MM.1S (cell line): ENCODE measurements around the gene XCR1.

ENCODE experiments used
- DNase-seq: peaks from one replicate; pipeline ENCODE4 v3.0.0-alpha.2; 2015
- H2AFZ ChIP-seq: fragments of 300-600 bp; sonication (generic); 2 replicates; pipeline ENCODE4 v1.6.0; 2016; ENCODE audit warnings: antibody characterized with exemption, low read length
- H3F3A ChIP-seq: fragments of 300-600 bp; sonication (generic); 2 replicates; pipeline ENCODE4 v1.6.1; 2016; ENCODE audit warnings: mild to moderate bottlenecking, antibody characterized with exemption, low read length, moderate library complexity, mixed read lengths; ENCODE audit not compliant: insufficient read depth
- H3K27ac ChIP-seq: fragments of 300-600 bp; sonication (generic); 2 replicates; pipeline ENCODE4 v1.5.1; 2016; ENCODE audit warnings: mild to moderate bottlenecking, low read length
- H3K27me3 ChIP-seq: fragments of 300-600 bp; sonication (generic); replicated peaks from 2 replicates; pipeline ENCODE4 v1.6.0; 2016; ENCODE audit warnings: low read length; ENCODE audit not compliant: insufficient read depth
- H3K36me3 ChIP-seq: fragments of 300-600 bp; sonication (generic); replicated peaks from 2 replicates; pipeline ENCODE4 v1.6.1; 2016; ENCODE audit warnings: mild to moderate bottlenecking, low read length, mixed read lengths; ENCODE audit not compliant: insufficient read depth
- H3K4me1 ChIP-seq: fragments of 300-600 bp; sonication (generic); 2 replicates; pipeline ENCODE4 v1.6.1; 2016; ENCODE audit warnings: low read length, mixed read lengths
- H3K4me2 ChIP-seq: fragments of 300-600 bp; sonication (generic); 2 replicates; pipeline ENCODE4 v1.6.0; 2016; ENCODE audit warnings: low read depth, low read length
- H3K4me3 ChIP-seq: fragments of 300-600 bp; sonication (generic); 2 replicates; pipeline ENCODE4 v1.5.1; 2016; ENCODE audit warnings: low read length, mixed read lengths
- H3K79me2 ChIP-seq: fragments of 300-600 bp; sonication (generic); 2 replicates; pipeline ENCODE4 v1.6.1; 2016; ENCODE audit warnings: mixed run types, low read length, mixed read lengths
- H3K9ac ChIP-seq: fragments of 300-600 bp; sonication (generic); 2 replicates; pipeline ENCODE4 v1.6.1; 2016; ENCODE audit warnings: low read length, mixed read lengths
- H3K9me2 ChIP-seq: fragments of 300-600 bp; sonication (generic); replicated peaks from 2 replicates; pipeline ENCODE4 v1.6.1; 2016; ENCODE audit warnings: mild to moderate bottlenecking, low read length, mixed read lengths; ENCODE audit not compliant: insufficient read depth
- H3K9me3 ChIP-seq: fragments of 300-600 bp; sonication (generic); replicated peaks from 2 replicates; pipeline ENCODE4 v1.6.1; 2016; ENCODE audit warnings: mild to moderate bottlenecking, low read length, mixed read lengths; ENCODE audit not compliant: insufficient read depth
- H4K20me1 ChIP-seq: fragments of 300-600 bp; sonication (generic); 2 replicates; pipeline ENCODE4 v1.6.1; 2016; ENCODE audit warnings: mild to moderate bottlenecking, low read length, moderate library complexity, mixed read lengths; ENCODE audit not compliant: insufficient read depth
- EZH2 ChIP-seq: fragments of 300-600 bp; sonication (generic); optimal IDR thresholded peaks from 2 replicates; pipeline ENCODE3; 2017; ENCODE audit warnings: low read depth, mild to moderate bottlenecking, antibody characterized with exemption, low read length, mixed read lengths
- EZH2phosphoT487 ChIP-seq: fragments of 300-600 bp; sonication (generic); IDR thresholded peaks from 2 replicates; pipeline ENCODE4 v1.6.1; 2018; ENCODE audit warnings: antibody characterized with exemption, low read length
- TF ChIP-seq, protein P1 (sequence below): fragments of 300-600 bp; sonication (generic); IDR thresholded peaks from 2 replicates; pipeline ENCODE4 v1.5.1; 2016; ENCODE audit warnings: antibody characterized with exemption, low read length, mixed read lengths

Gene XCR1

DNA sequence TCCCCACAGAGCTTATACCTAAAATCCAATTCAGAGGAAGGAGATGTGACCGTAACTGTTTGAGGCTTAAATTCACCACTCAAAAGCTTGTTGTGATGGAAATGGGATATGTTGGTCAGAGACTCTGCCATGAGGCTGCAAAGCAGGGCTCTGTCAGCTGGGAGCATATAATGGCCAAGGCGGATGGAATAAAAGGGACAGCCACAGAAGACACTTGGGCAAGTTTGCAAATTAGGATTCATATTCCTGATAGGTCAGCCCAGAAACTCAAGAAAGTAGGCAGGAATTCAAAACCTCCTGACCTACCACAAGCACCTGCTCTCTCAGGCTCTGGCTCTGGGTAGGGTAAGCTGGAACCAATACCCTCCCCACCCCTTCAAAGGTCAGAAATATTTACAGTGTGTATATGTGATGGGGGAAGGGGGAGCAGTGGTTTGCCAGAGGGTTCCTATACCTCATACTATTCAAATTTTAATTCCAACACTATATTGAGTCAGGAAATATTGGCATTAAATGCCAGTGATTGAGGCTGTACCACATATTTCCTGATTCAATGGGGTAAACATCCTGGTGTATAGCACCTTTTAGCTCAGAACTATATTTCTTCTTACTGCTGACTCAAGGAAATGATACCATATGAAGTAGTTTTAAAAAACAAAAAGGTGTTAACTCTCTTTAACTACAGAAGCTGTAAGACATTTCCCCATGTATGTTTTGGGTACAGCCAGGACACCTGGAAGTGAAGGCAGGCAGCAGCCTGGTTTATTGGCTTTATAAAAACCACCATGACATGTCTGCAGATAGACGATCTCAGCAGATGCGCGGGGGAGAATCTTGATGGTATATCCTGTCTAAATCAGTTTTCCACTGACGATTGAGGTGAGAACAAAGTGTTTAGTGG lies 50.8 kb downstream of the XCR1 start:
- Histone ChIP-seq H3K27ac (no peak overlapping the region), H4K20me1 (no peaks in the 10 kb centered on the region), H3K27me3 (no peaks in the 10 kb centered on the region), H3K4me3 (no peak overlapping the region), H3F3A (peaks cover 40% of the 10 kb centered on the region), H3K9ac (no peak overlapping the region), H2AFZ (no peak overlapping the region), H3K36me3 (no peaks in the 10 kb centered on the region), H3K4me1 (peaks cover 65% of the 10 kb centered on the region), H3K9me2 (no peaks in the 10 kb centered on the region), H3K4me2 (no peak overlapping the region), H3K79me2 (no peaks in the 10 kb centered on the region), H3K9me3 (no peaks in the 10 kb centered on the region)
- TF ChIP-seq EZH2, result no peak
- TF ChIP-seq, protein P1, sequence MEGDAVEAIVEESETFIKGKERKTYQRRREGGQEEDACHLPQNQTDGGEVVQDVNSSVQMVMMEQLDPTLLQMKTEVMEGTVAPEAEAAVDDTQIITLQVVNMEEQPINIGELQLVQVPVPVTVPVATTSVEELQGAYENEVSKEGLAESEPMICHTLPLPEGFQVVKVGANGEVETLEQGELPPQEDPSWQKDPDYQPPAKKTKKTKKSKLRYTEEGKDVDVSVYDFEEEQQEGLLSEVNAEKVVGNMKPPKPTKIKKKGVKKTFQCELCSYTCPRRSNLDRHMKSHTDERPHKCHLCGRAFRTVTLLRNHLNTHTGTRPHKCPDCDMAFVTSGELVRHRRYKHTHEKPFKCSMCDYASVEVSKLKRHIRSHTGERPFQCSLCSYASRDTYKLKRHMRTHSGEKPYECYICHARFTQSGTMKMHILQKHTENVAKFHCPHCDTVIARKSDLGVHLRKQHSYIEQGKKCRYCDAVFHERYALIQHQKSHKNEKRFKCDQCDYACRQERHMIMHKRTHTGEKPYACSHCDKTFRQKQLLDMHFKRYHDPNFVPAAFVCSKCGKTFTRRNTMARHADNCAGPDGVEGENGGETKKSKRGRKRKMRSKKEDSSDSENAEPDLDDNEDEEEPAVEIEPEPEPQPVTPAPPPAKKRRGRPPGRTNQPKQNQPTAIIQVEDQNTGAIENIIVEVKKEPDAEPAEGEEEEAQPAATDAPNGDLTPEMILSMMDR, result no peak
- TF ChIP-seq EZH2phosphoT487, result no peak
- no peak for DNase-seq

DNA sequence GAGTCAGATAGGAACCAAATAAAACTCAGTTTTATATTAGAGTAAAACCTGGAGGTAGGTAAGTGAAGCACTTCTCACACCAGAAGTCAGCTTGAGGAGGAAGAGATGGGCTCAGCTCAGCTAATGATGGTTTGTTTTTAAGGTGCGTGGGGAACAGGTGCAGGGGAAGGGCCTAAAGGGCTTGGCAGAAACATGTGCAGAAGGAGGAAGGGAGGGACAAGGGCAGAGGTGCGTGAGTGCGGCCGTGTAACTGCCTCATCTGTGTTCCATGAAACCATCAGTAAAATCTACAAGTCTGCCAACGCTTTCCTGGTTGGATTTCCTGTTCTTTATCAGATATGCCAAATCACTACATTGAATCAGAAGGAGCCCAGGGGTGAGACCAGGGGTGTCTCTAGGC lies 51.6 kb downstream of the XCR1 start:
- Histone ChIP-seq H3K9me2 (no peaks in the 10 kb centered on the region), H3K4me2 (no peak overlapping the region), H3K4me1 (peaks cover 60% of the 10 kb centered on the region), H2AFZ (no peak overlapping the region), H3F3A (peaks cover 40% of the 10 kb centered on the region), H4K20me1 (no peaks in the 10 kb centered on the region), H3K79me2 (no peaks in the 10 kb centered on the region), H3K27me3 (no peaks in the 10 kb centered on the region), H3K4me3 (no peak overlapping the region), H3K9me3 (no peaks in the 10 kb centered on the region), H3K36me3 (no peaks in the 10 kb centered on the region), H3K9ac (no peak overlapping the region), H3K27ac (no peak overlapping the region)
- no peak for DNase-seq
- no peak for TF ChIP-seq EZH2
- TF ChIP-seq, protein P1, result no peak
- no peak for TF ChIP-seq EZH2phosphoT487

DNA sequence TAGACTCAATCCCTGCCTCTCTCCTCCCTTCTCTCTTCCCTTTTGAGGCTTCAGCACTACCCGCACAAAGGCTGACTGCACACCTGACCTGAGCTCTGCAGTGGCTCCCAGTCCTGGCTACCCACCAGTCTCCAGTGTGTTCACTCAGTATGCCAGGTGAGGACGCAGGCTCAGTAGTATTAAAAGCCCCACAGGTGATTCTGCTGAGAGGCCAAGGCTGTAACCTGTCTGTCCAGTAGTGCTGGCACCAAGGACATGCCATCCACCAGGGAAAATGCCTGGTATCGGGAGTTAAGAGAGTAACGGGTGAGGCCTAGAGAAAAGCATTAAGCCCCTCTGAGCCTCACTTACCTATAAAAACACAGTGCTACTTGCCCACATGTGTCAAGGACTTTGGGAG lies 52.6 kb downstream of the XCR1 start:
- DNase-seq, result no peak
- no peaks in the 10 kb centered on the region for H3K27me3 ChIP-seq
- no peak overlapping the region for H3K4me2 ChIP-seq
- H3K9me2 ChIP-seq, result no peaks in the 10 kb centered on the region
- no peak overlapping the region for H3K27ac ChIP-seq
- H2AFZ ChIP-seq, result no peak overlapping the region
- no peak overlapping the region for H3K9ac ChIP-seq
- peaks cover 58% of the 10 kb centered on the region for H3K4me1 ChIP-seq
- H3K36me3 ChIP-seq, result no peaks in the 10 kb centered on the region
- TF ChIP-seq, protein P1, result no peak
- no peak for TF ChIP-seq EZH2
- TF ChIP-seq EZH2phosphoT487, result no peak
- no peaks in the 10 kb centered on the region for H4K20me1 ChIP-seq
- H3K4me3 ChIP-seq, result no peak overlapping the region
- peaks cover 38% of the 10 kb centered on the region for H3F3A ChIP-seq
- no peaks in the 10 kb centered on the region for H3K79me2 ChIP-seq
- H3K9me3 ChIP-seq, result no peaks in the 10 kb centered on the region
